Transverse colon (tissue), 4 donors: ENCODE results near the gene UCKL1. TPM values are rescaled to one million over a fixed set of nuclear protein-coding genes. Genes with fewer than 3 reads are reported as not detected.
A peak's percentile ranks its signal among the peaks of the same experiment; 100 is the strongest.

Experiments
- DNase-seq: peaks from one replicate; pipeline ENCODE4 v3.0.0-alpha.2; 2019
- H3K27ac ChIP-seq, 4 donors: fragments of 200-600 bp; sonication (generic); 2 replicates each; pipeline ENCODE4 v1.5.1; 2016 to 2018; ENCODE audit warnings: inconsistent platforms in 4 of 4
- H3K27me3 ChIP-seq: fragments of 200-600 bp; sonication (generic); 2 replicates; pipeline ENCODE4 v1.5.1; 2017; ENCODE audit warnings: inconsistent platforms
- H3K36me3 ChIP-seq, 4 donors: fragments of 200-600 bp; sonication (generic); 2 replicates each; pipeline ENCODE4 v1.5.1; 2017 to 2019; ENCODE audit warnings: inconsistent platforms in 4 of 4
- H3K4me1 ChIP-seq, 4 donors: fragments of 200-600 bp; sonication (generic); 2 replicates each; pipeline ENCODE4 v1.5.1; 2017 to 2020; ENCODE audit warnings: inconsistent platforms in 4 of 4
- H3K4me3 ChIP-seq, 4 donors: fragments of 200-600 bp; sonication (generic); 1 replicate in 1 of 4; 2 replicates in 3 of 4; pipeline versions ENCODE4 v1.5.1 to v1.6.1; 2017 to 2019; ENCODE audit warnings: inconsistent platforms in 4 of 4
- H3K9me3 ChIP-seq, 2 donors: fragments of 200-600 bp; sonication (generic); 2 replicates each; pipeline ENCODE4 v1.5.1; 2017 to 2019; ENCODE audit warnings: inconsistent platforms in 2 of 2
- CTCF ChIP-seq, 5 experiments: fragments of 200-600 bp in 3 of 5; fragments of 450-650 bp in 2 of 5; sonication (generic) in 3 of 5; IDR thresholded peaks; 1 replicate in 2 of 5; 2 replicates in 3 of 5; pipeline ENCODE4 v1.5.1; 2016 to 2017; ENCODE audit warnings: antibody characterized with exemption in 5 of 5, inconsistent platforms in 3 of 5, mild to moderate bottlenecking in 2 of 5, moderate library complexity in 1 of 5
- EP300 ChIP-seq: sonication (generic); formaldehyde crosslinking; IDR thresholded peaks from one replicate; pipeline ENCODE4 v1.6.1; 2017; ENCODE audit warnings: antibody characterized with exemption, low read depth
- POLR2A ChIP-seq: fragments of 450-650 bp; IDR thresholded peaks from one replicate; pipeline ENCODE4 v1.6.1; 2016; ENCODE audit warnings: antibody characterized with exemption, mild to moderate bottlenecking, moderate library complexity
- POLR2AphosphoS5 ChIP-seq, 3 donors: sonication (generic); formaldehyde crosslinking; IDR thresholded peaks; one replicate each; pipeline ENCODE4 v1.6.1; 2016; ENCODE audit warnings: antibody characterized with exemption in 3 of 3
- WGBS, 2 donors: methylation state at CpG; one replicate each; pipeline ENCODE4 v1.1.5; 2018; ENCODE audit warnings: low coverage in 1 of 2; 5-methylcytosine and 5-hydroxymethylcytosine counted together
- in situ Hi-C, 4 donors: fragments of 200-750 bp; cut with MboI; loops; one replicate each; pipeline versions ENCODE4 v1.15.0 to v1.15.1; 2017; ENCODE audit warnings: low sequenced_read_pairs in 3 of 4, low pct_ligation_motif_present in 1 of 4, low pct_unique_long_range_greater_than_20kb in 1 of 4
- intact Hi-C: fragments of 100-400 bp; cut with DNase I; formaldehyde crosslinking; loops from one replicate; pipeline ENCODE4 v1.15.1; 2023; ENCODE audit warnings: low total_unique reads
- total RNA-seq, 4 donors: library from RNA; depleted of rRNA; stranded (reverse); fragments of >200 nt; gene quantifications; one replicate each; pipeline ENCODE4 v1.1.0, GENCODE V29; 2016

UCKL1 gene
- total RNA-seq, 4 donors from 2014 or later: 41.1 to 189 (median 68.5) TPM

- WGBS, 2 donors: 83 to 87% methylated on average over 3 to 10 of the region's 10 CpGs
- Histone ChIP-seq H3K36me3 (no peaks in the 10 kb centered on the region), H3K4me1 (peaks cover 16 to 67% (median 37%) of the 10 kb centered on the region in 4 donors), H3K27ac (no peak overlapping the region), H3K4me3 (no peak overlapping the region), H3K27me3 (no peaks in the 10 kb centered on the region), H3K9me3 (no peaks in the 10 kb centered on the region)
- intact Hi-C loops: no loop called here
- DNase-seq: no peak
- TF ChIP-seq CTCF (IDR thresholded peaks at IDR 0.05) (no peak), POLR2A (no peak), EP300 (no peak), POLR2AphosphoS5 (IDR thresholded peaks at IDR 0.05) (no peak)
- in situ Hi-C loops: no loop called here
These were observed 57.2 kb downstream of the UCKL1 start for GRCh38 chr20:63898882-63899558.

- Histone ChIP-seq H3K9me3 (no peaks in the 10 kb centered on the region), H3K4me1 (peaks cover 16 to 61% (median 34%) of the 10 kb centered on the region in 4 donors), H3K27ac (no peak overlapping the region), H3K27me3 (no peaks in the 10 kb centered on the region), H3K4me3 (no peak overlapping the region), H3K36me3 (no peaks in the 10 kb centered on the region)
- TF ChIP-seq EP300: no peak
- TF ChIP-seq POLR2A: no peak
- TF ChIP-seq CTCF (IDR thresholded peaks at IDR 0.05): no peak
- TF ChIP-seq POLR2AphosphoS5 (IDR thresholded peaks at IDR 0.05): no peak
- DNase-seq: no peak
- in situ Hi-C loops (no loop called here), intact Hi-C loops (no loop called here)
- WGBS, 2 donors: 80 to 81% methylated on average over 5 to 6 of the region's 6 CpGs
These were observed 58.1 kb downstream of the UCKL1 start for GRCh38 chr20:63897978-63898561.

- in situ Hi-C loops: no loop called here
- TF ChIP-seq CTCF (IDR thresholded peaks at IDR 0.05) (no peak), POLR2AphosphoS5 (IDR thresholded peaks at IDR 0.05) (peak in 1 of 3 donors; percentile 8), POLR2A (peak; percentile 59)
- 4 to 10% methylated on average over 7 to 18 of the region's 18 CpGs for WGBS, 2 donors
- H3K27me3 ChIP-seq: no peaks in the 10 kb centered on the region
- H3K9me3 ChIP-seq: no peaks in the 10 kb centered on the region
- DNase-seq: peak; percentile 68
- H3K4me3 ChIP-seq: peak overlapping the region in 3 of 4 donors; percentile 73 to 86 (median 82)
- intact Hi-C loops: no loop called here
- H3K36me3 ChIP-seq: no peaks in the 10 kb centered on the region
- H3K4me1 ChIP-seq: peaks cover 16 to 49% (median 29%) of the 10 kb centered on the region in 4 donors
- H3K27ac ChIP-seq: peak overlapping the region; percentile 85 to 94 (median 92)
These were observed 59.7 kb downstream of the UCKL1 start for GRCh38 chr20:63896264-63897105.

- intact Hi-C loops (loop anchor here (1.0 kb wide), 1 partner anchor 44 kb away; no protein-coding TSS in a partner anchor), in situ Hi-C loops (no loop called here)
- no peaks in the 10 kb centered on the region for H3K9me3 ChIP-seq
- peak overlapping the region; percentile 63 to 86 (median 78) for H3K4me3 ChIP-seq
- TF ChIP-seq POLR2A (no peak), CTCF (IDR thresholded peaks at IDR 0.05) (no peak), POLR2AphosphoS5 (IDR thresholded peaks at IDR 0.05) (no peak)
- H3K4me1 ChIP-seq: peaks cover 16 to 48% (median 26%) of the 10 kb centered on the region in 4 donors
- DNase-seq: no peak
- peak overlapping the region; percentile 85 to 94 (median 92) for H3K27ac ChIP-seq
- no peaks in the 10 kb centered on the region for H3K27me3 ChIP-seq
- H3K36me3 ChIP-seq: no peaks in the 10 kb centered on the region
- WGBS, 2 donors: 0 to 1% methylated on average over 4 to 5 of the region's 5 CpGs
These were observed 60.3 kb downstream of the UCKL1 start for GRCh38 chr20:63895952-63896263.
